Testis (tissue), 3 donors: ENCODE measurements around the gene CCNY. TPM values are rescaled to one million over a fixed set of nuclear protein-coding genes. Genes with fewer than 3 reads are reported as not detected.

ENCODE experiments used
- DNase-seq: peaks from one replicate; pipeline ENCODE4 v3.0.0-alpha.2; 2019
- H3K27ac ChIP-seq, 2 donors: fragments of 200-600 bp; sonication (generic); one replicate each; pipeline ENCODE4 v1.5.1; 2019
- H3K27me3 ChIP-seq: fragments of 200-600 bp; sonication (generic); one replicate; pipeline ENCODE4 v1.5.1; 2019
- H3K36me3 ChIP-seq: fragments of 200-600 bp; sonication (generic); one replicate; pipeline ENCODE4 v1.5.1; 2017; ENCODE audit warnings: low read depth; ENCODE audit errors: missing control alignments
- H3K4me1 ChIP-seq: fragments of 200-600 bp; sonication (generic); one replicate; pipeline ENCODE4 v1.5.1; 2019
- H3K4me3 ChIP-seq, 2 donors: fragments of 200-600 bp; sonication (generic); one replicate each; pipeline ENCODE4 v1.5.1; 2017 to 2019
- H3K9me3 ChIP-seq: fragments of 200-600 bp; sonication (generic); one replicate; pipeline ENCODE4 v1.5.1; 2017
- CTCF ChIP-seq, 3 experiments: fragments of 450-650 bp in 2 of 3; fragments of 200-600 bp in 1 of 3; sonication (generic) in 1 of 3; IDR thresholded peaks; one replicate each; pipeline ENCODE4 v1.5.1; 2016 to 2019; ENCODE audit warnings: antibody characterized with exemption in 3 of 3, mild to moderate bottlenecking in 2 of 3, moderate library complexity in 1 of 3
- POLR2A ChIP-seq: fragments of 450-650 bp; IDR thresholded peaks from one replicate; pipeline ENCODE4 v1.6.1; 2017; ENCODE audit warnings: antibody characterized with exemption, mild to moderate bottlenecking, moderate library complexity
- WGBS, 2 donors: methylation state at CpG; one replicate each; pipeline ENCODE4 v1.1.5; 2018; 5-methylcytosine and 5-hydroxymethylcytosine counted together
- intact Hi-C: fragments of 100-400 bp; cut with DNase I; formaldehyde crosslinking; loops from one replicate; pipeline ENCODE4 v1.15.1; 2023; ENCODE audit warnings: low total_unique reads
- polyA plus RNA-seq: library from polyadenylated mRNA; stranded (reverse); fragments of 350-450 nt; fragmentation: Illumina TruSeq; extraction: RNeasy Lipid Tissue Mini Kit (QIAGEN cat#74804); gene quantifications from one replicate; pipeline ENCODE4 v1.2.3, GENCODE V29; 2014; ENCODE audit warnings: low read depth, low replicate concordance; ENCODE audit not compliant: insufficient read depth
- total RNA-seq, 2 donors: library from RNA; depleted of rRNA; stranded (reverse); fragments of >200 nt; gene quantifications; one replicate each; pipeline ENCODE4 v1.2.3, GENCODE V29; 2016

CCNY gene
- total and polyA plus RNA-seq, 3 donors from 2014 or later = 103 to 380 (median 132) TPM

- DNase-seq = no peak
- TF ChIP-seq POLR2A (no peak), CTCF (IDR thresholded peaks at IDR 0.05) (no peak)
- Histone ChIP-seq H3K4me1 (no peaks in the 10 kb centered on the region), H3K4me3 (no peak overlapping the region), H3K9me3 (no peaks in the 10 kb centered on the region), H3K36me3 (no peaks in the 10 kb centered on the region), H3K27me3 (no peaks in the 10 kb centered on the region), H3K27ac (no peak overlapping the region)
- WGBS, 2 donors = 64 to 73% methylated on average over 6 of the region's 6 CpGs
- intact Hi-C loops = no loop called here
Observed at GRCh38 chr10:35612385-35613106, 276.2 kb downstream of the CCNY start.

- no peaks in the 10 kb centered on the region for H3K36me3 ChIP-seq
- no peak overlapping the region for H3K4me3 ChIP-seq
- no peaks in the 10 kb centered on the region for H3K4me1 ChIP-seq
- TF ChIP-seq CTCF (IDR thresholded peaks at IDR 0.05) (no peak), POLR2A (no peak)
- no peak overlapping the region for H3K27ac ChIP-seq
- WGBS, 2 donors = 84 to 90% methylated on average over 2 of the region's 2 CpGs
- intact Hi-C loops = no loop called here
- H3K9me3 ChIP-seq = no peaks in the 10 kb centered on the region
- no peak for DNase-seq
- H3K27me3 ChIP-seq = no peaks in the 10 kb centered on the region
Observed at GRCh38 chr10:35613107-35613440, 276.8 kb downstream of the CCNY start.

GRCh38 chr10:35613597-35614226 is 277.4 kb downstream of the CCNY start:
- H3K27me3 ChIP-seq = no peaks in the 10 kb centered on the region
- H3K27ac ChIP-seq = no peak overlapping the region
- WGBS, 2 donors = 69 to 72% methylated on average over 6 to 8 of the region's 8 CpGs
- DNase-seq = no peak
- intact Hi-C loops = no loop called here
- H3K4me1 ChIP-seq = no peaks in the 10 kb centered on the region
- TF ChIP-seq POLR2A (no peak), CTCF (IDR thresholded peaks at IDR 0.05) (no peak)
- no peak overlapping the region for H3K4me3 ChIP-seq
- H3K9me3 ChIP-seq = no peaks in the 10 kb centered on the region
- H3K36me3 ChIP-seq = no peaks in the 10 kb centered on the region

GRCh38 chr10:35614312-35614711 is 278.0 kb downstream of the CCNY start:
- intact Hi-C loops = no loop called here
- Histone ChIP-seq H3K9me3 (no peaks in the 10 kb centered on the region), H3K27me3 (no peaks in the 10 kb centered on the region), H3K4me1 (no peaks in the 10 kb centered on the region), H3K36me3 (no peaks in the 10 kb centered on the region), H3K27ac (no peak overlapping the region), H3K4me3 (no peak overlapping the region)
- WGBS, 2 donors = 65 to 66% methylated on average over 5 of the region's 5 CpGs
- TF ChIP-seq CTCF (IDR thresholded peaks at IDR 0.05) (no peak), POLR2A (no peak)
- no peak for DNase-seq

Other genes with a start within 250 kb of the CCNY start
- 10 to 100 TPM; 37.6 to 43.8 TPM for gene CUL2, start 246.2 kb upstream of the CCNY start, total RNA-seq
- gene CUL2, start 246.2 kb upstream of the CCNY start, polyA plus RNA-seq = 47.0 TPM
- 100 to 1,000 TPM; 156 to 266 TPM for gene CREM, start 209.7 kb upstream of the CCNY start, total RNA-seq
- 405 TPM for gene CREM, start 209.7 kb upstream of the CCNY start, polyA plus RNA-seq